IPS-15b (cell line): ENCODE data around the gene ODR4.
"Not testable (repeated sequence)": the region's sequence is repeated elsewhere in the genome, so short reads cannot be mapped to it uniquely, and the experiment has no call there.

Experiments
- H3K27me3 ChIP-seq: one replicate; pipeline ENCODE4 v1.6.1; 2013; ENCODE audit warnings: low read length; ENCODE audit not compliant: control insufficient read depth, insufficient read depth
- H3K36me3 ChIP-seq: one replicate; pipeline ENCODE4 v1.6.1; 2013; ENCODE audit warnings: low read length; ENCODE audit not compliant: control insufficient read depth, insufficient read depth
- H3K4me1 ChIP-seq: one replicate; pipeline ENCODE4 v1.6.1; 2013; ENCODE audit warnings: mild to moderate bottlenecking, low read length; ENCODE audit not compliant: control insufficient read depth, insufficient read depth
- H3K4me3 ChIP-seq: one replicate; pipeline ENCODE4 v1.5.1; 2013; ENCODE audit warnings: low read depth, low read length
- H3K9ac ChIP-seq: one replicate; pipeline ENCODE4 v1.6.1; 2013; ENCODE audit warnings: low read depth, mild to moderate bottlenecking, low read length
- H3K9me3 ChIP-seq: one replicate; pipeline ENCODE4 v1.6.1; 2013; ENCODE audit warnings: mild to moderate bottlenecking, low read length; ENCODE audit not compliant: control insufficient read depth, insufficient read depth

ODR4 gene

DNA sequence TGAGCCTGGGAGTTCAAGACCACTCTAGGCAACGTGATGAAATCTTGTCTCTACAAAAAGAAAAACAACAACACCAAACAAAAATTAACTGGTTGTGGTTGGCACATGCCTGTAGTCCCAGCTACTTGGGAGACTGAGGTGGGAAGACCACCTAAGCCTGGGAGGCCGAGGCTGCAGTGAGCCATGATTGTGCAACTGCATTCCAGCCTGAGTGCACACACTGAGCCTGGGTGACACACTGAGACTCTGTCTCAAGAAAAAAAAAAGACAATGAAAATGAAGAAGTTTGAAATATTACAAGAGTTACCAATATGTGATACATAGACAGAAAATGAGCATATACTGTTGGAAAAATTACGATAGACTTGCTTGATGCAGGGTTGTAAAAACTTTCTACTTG lies 53.4 kb downstream of the ODR4 start:
- Histone ChIP-seq H3K9me3 (no peaks in the 10 kb centered on the region), H3K27me3 (no peaks in the 10 kb centered on the region), H3K4me1 (no peaks in the 10 kb centered on the region), H3K9ac (no peak overlapping the region), H3K36me3 (no peaks in the 10 kb centered on the region), H3K4me3 (no peak overlapping the region)

- no peaks in the 10 kb centered on the region for H3K9me3 ChIP-seq
- H3K27me3 ChIP-seq: no peaks in the 10 kb centered on the region
- no peak overlapping the region for H3K4me3 ChIP-seq
- peaks cover 2% of the 10 kb centered on the region for H3K4me1 ChIP-seq
- H3K36me3 ChIP-seq: no peaks in the 10 kb centered on the region
- no peak overlapping the region for H3K9ac ChIP-seq
Observed at GRCh38 chr1:186435336-186435735, 59.7 kb downstream of the ODR4 start.

DNA sequence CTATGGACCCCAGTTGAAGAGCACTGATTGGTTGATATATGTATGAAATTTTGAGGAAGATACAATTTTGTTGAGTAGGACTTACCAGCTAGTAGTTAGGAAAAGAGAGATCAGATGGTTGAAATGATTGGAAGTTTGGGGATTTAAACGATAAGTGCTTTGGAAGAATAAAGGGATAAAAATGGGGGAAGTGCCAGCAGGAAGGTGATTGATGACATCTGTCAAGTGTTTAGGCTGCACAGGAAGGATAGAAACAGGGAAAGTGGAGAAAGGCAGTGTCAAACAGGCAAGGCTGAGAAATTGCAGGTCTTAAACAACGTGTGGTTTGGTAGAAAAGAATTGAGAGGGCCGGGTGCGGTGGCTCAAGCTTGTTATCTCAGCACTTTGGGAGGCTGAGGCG lies 62.9 kb downstream of the ODR4 start:
- no peak overlapping the region for H3K4me3 ChIP-seq
- H3K27me3 ChIP-seq: no peaks in the 10 kb centered on the region
- H3K9me3 ChIP-seq: no peaks in the 10 kb centered on the region
- H3K4me1 ChIP-seq: peaks cover 9% of the 10 kb centered on the region
- no peaks in the 10 kb centered on the region for H3K36me3 ChIP-seq
- H3K9ac ChIP-seq: no peak overlapping the region

GRCh38 chr1:186440584-186440983 lies 64.9 kb downstream of the ODR4 start:
- no peak overlapping the region for H3K4me3 ChIP-seq
- no peak overlapping the region for H3K9ac ChIP-seq
- H3K4me1 ChIP-seq: peaks cover 9% of the 10 kb centered on the region

GRCh38 chr1:186442651-186443375 lies 67.2 kb downstream of the ODR4 start:
- Histone ChIP-seq H3K36me3 (no peaks in the 10 kb centered on the region), H3K4me3 (no peak overlapping the region), H3K4me1 (peaks cover 9% of the 10 kb centered on the region), H3K27me3 (no peaks in the 10 kb centered on the region), H3K9ac (no peak overlapping the region), H3K9me3 (no peaks in the 10 kb centered on the region)

More at GRCh38 chr1:186440584-186440983, 64.9 kb downstream of the ODR4 start:
- no peaks in the 10 kb centered on the region for H3K9me3 ChIP-seq
- no peaks in the 10 kb centered on the region for H3K27me3 ChIP-seq
- H3K36me3 ChIP-seq: no peaks in the 10 kb centered on the region

DNA sequence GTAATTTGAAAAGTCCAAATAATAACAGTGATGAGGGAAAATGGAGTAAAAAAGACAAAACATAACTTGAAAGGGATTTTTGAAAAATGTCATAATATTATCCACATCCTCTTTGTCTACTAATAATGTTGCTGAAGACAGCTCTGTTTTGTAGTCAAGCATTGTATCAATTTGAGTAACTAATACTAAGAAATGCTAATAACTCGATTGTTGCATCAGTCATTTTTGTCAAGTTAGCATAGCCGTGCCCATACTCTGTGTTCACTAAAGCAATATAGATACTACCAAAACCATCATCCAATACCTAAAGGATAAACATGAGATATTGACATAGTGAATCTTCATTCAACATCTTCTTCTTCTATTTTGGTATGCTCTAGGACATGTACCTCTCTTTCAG lies 68.0 kb downstream of the ODR4 start:
- Histone ChIP-seq H3K4me3 (no peak overlapping the region), H3K9ac (no peak overlapping the region), H3K27me3 (no peaks in the 10 kb centered on the region), H3K36me3 (no peaks in the 10 kb centered on the region), H3K4me1 (peaks cover 9% of the 10 kb centered on the region), H3K9me3 (no peaks in the 10 kb centered on the region)

- H3K36me3 ChIP-seq: no peaks in the 10 kb centered on the region
- no peaks in the 10 kb centered on the region for H3K9me3 ChIP-seq
- H3K9ac ChIP-seq: no peak overlapping the region
- no peaks in the 10 kb centered on the region for H3K27me3 ChIP-seq
- H3K4me1 ChIP-seq: no peaks in the 10 kb centered on the region
- no peak overlapping the region for H3K4me3 ChIP-seq
Observed at GRCh38 chr1:186446152-186446551, 70.5 kb downstream of the ODR4 start.

DNA sequence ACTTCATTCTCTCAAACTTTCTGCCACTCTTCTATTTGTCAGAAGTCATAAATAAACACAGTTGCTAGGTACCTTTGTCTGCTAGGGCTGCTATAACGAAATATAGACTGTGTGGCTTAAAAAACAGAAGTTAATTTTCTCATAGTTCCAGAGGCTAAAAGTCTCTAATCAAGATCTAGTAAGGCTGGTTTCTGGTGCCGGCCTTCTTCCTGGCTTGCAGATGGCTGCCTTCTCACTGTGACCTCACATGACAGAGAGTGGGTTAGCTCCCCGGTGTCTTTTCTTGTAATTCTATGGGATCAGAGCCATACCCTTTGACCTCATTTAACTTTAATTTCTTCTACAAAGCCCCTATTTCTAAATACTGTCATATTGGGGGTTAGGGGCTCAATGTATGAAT lies 79.3 kb downstream of the ODR4 start:
- Histone ChIP-seq H3K9ac (no peak overlapping the region), H3K4me3 (no peak overlapping the region), H3K27me3 (no peaks in the 10 kb centered on the region), H3K9me3 (no peaks in the 10 kb centered on the region), H3K4me1 (no peaks in the 10 kb centered on the region), H3K36me3 (no peaks in the 10 kb centered on the region)

GRCh38 chr1:186456729-186457255 lies 81.2 kb downstream of the ODR4 start:
- Histone ChIP-seq H3K36me3 (no peaks in the 10 kb centered on the region), H3K9me3 (no peaks in the 10 kb centered on the region), H3K27me3 (no peaks in the 10 kb centered on the region), H3K4me1 (no peaks in the 10 kb centered on the region), H3K9ac (no peak overlapping the region), H3K4me3 (no peak overlapping the region)

DNA sequence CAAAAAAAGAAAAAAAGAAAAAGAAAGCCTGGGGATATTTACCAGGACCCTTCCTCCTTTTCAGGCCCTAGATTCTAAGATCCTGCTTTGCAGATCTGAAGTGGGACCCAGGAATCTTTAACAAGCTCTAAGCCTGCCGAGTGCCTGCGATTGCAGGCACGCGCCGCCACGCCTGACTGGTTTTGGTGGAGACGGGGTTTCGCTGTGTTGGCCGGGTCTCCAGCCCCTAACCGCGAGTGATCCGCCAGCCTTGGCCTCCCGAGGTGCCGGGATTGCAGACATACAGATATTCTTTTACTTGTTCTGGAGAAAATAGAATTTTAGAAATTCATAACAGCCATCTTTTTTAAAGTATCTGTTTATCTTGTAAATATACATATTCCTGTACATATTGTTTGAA lies 83.5 kb downstream of the ODR4 start:
- not testable (repeated sequence) for H3K9ac ChIP-seq, H3K36me3 ChIP-seq, H3K27me3 ChIP-seq, H3K9me3 ChIP-seq, H3K4me3 ChIP-seq, H3K4me1 ChIP-seq

GRCh38 chr1:186461014-186461413 lies 85.4 kb downstream of the ODR4 start, which contains the start of gene PDC:
TSS of gene PDC (minus strand) at chr1:186461114. CDS start at chr1:186449459, 11,655 bp downstream.
- Histone ChIP-seq H3K36me3 (no peaks in the 10 kb centered on the region), H3K27me3 (no peaks in the 10 kb centered on the region), H3K4me1 (no peaks in the 10 kb centered on the region), H3K9ac (no peak within 1 kb of the TSS), H3K9me3 (no peaks in the 10 kb centered on the region), H3K4me3 (no peak within 1 kb of the TSS)

DNA sequence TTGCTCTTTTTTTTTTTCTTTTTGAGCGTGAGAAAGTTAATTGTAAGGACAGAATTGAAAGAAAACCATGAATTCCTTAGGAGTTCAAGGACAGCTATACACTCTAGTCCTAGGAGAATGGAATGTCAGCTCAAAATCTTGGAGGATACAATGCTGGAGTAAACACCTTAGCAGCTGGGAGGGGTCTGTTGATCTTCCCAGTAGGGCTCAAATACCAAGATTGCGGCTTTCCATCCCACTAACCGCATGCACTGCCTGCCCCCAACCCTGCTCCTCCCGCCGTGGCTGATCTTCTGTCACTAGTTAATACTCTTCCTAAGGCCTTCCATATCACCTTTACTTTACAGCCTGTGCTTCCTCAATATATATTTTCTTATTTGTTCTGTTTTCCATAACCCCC lies 87.9 kb downstream of the ODR4 start:
- no peaks in the 10 kb centered on the region for H3K36me3 ChIP-seq
- no peak overlapping the region for H3K9ac ChIP-seq
- H3K4me1 ChIP-seq: no peaks in the 10 kb centered on the region
- no peak overlapping the region for H3K4me3 ChIP-seq
- no peaks in the 10 kb centered on the region for H3K27me3 ChIP-seq
- no peaks in the 10 kb centered on the region for H3K9me3 ChIP-seq
